HCT116 (cell line): ENCODE measurements around the gene FKBP14.
A peak's percentile ranks its signal among the peaks of the same experiment; 100 is the strongest.

Source experiments
- EGR1 ChIP-seq: IDR thresholded peaks from 2 replicates; pipeline ENCODE4 v1.6.1; 2012; ENCODE audit warnings: low read depth
- ELF1 ChIP-seq: IDR thresholded peaks from 2 replicates; pipeline ENCODE4 v1.6.1; 2012; ENCODE audit warnings: low read depth, borderline replicate concordance
- POLR2A ChIP-seq: IDR thresholded peaks from 2 replicates; pipeline ENCODE4 v1.7.0; 2011; ENCODE audit warnings: borderline replicate concordance; ENCODE audit not compliant: insufficient read depth, insufficient read length; ENCODE audit errors: extremely low read depth
- POLR2AphosphoS5 ChIP-seq: IDR thresholded peaks from 2 replicates; pipeline ENCODE4 v1.6.1; 2011; ENCODE audit warnings: mild to moderate bottlenecking, low read depth, low read length, moderate library complexity
- TF ChIP-seq, protein P1 (sequence below), 3 experiments: fragments of 200-600 bp in 1 of 3; sonication (generic) in 1 of 3; IDR thresholded peaks in 2 of 3; conservative IDR thresholded peaks in 1 of 3; 2 replicates each; pipeline ENCODE4 v1.5.1; 2012 to 2017; ENCODE audit warnings: low read depth in 2 of 3, low read length in 2 of 3, antibody characterized with exemption in 1 of 3, borderline replicate concordance in 1 of 3, control low read depth in 1 of 3, mild to moderate bottlenecking in 1 of 3, mixed read lengths in 1 of 3, mixed run types in 1 of 3, moderate library complexity in 1 of 3; ENCODE audit not compliant: insufficient read depth in 1 of 3

DNA sequence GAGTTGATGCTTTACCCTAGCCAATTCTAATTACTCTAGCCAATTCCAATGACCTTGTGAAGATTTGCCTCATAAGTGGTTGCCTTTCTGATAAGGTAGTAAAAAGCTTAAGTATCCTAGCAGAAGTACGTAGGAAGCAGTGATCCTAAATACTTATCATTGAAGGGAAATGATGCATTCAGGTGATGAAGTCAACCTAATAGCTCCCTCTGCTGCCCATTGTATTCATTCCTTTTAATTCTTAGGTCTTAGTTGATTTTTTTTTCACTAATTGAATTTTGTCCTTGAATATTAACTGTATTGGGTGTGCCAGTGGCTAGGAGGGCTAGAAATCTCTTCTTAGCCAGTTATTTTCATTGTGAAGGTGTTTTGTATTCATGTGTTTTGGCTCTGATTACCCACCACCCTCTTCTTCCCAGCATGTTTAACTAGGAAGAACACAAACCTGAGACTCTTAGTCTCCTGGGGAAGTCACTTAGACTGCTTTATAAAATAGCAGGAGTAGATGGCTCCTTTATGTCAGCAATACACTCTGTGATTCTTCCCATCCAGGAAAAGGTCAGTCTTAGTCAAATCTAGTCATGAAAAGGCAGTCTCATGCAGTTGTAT is 48.0 kb upstream of the FKBP14 start:
- TF ChIP-seq EGR1, result no peak
- TF ChIP-seq POLR2A, result no peak
- no peak for TF ChIP-seq ELF1
- TF ChIP-seq, protein P1, sequence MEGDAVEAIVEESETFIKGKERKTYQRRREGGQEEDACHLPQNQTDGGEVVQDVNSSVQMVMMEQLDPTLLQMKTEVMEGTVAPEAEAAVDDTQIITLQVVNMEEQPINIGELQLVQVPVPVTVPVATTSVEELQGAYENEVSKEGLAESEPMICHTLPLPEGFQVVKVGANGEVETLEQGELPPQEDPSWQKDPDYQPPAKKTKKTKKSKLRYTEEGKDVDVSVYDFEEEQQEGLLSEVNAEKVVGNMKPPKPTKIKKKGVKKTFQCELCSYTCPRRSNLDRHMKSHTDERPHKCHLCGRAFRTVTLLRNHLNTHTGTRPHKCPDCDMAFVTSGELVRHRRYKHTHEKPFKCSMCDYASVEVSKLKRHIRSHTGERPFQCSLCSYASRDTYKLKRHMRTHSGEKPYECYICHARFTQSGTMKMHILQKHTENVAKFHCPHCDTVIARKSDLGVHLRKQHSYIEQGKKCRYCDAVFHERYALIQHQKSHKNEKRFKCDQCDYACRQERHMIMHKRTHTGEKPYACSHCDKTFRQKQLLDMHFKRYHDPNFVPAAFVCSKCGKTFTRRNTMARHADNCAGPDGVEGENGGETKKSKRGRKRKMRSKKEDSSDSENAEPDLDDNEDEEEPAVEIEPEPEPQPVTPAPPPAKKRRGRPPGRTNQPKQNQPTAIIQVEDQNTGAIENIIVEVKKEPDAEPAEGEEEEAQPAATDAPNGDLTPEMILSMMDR (IDR thresholded peaks at IDR 0.05 in 2 of 3, conservative IDR thresholded peaks at IDR 0.05 in 1 of 3; ENCODE audit: borderline replicate concordance in 1 of 3, insufficient read depth in 1 of 3, low read depth in 2 of 3, low read length in 2 of 3), result peak; percentile 45 to 68 (median 46); a peak in 5 of 6 replicates
- no peak for TF ChIP-seq POLR2AphosphoS5
